Heart right ventricle (tissue), 16 donors: ENCODE data around the gene MMP25. TPM values are rescaled to one million over a fixed set of nuclear protein-coding genes. Genes with fewer than 3 reads are reported as not detected.

Experiments
- ATAC-seq, 8 donors: fragments of 200-7000 bp; cut with Tn5 transposase; one replicate each; pipeline ENCODE4 v1.9.1; 2020; ENCODE audit warnings: mild to moderate bottlenecking in 8 of 8, moderate library complexity in 8 of 8, moderate number of reproducible peaks in 1 of 8
- DNase-seq, 2 donors: peaks; one replicate each; pipeline ENCODE4 v3.0.0-alpha.2; 2020
- H3K27ac ChIP-seq, 10 donors: fragments of 200-600 bp; sonication (generic) in 2 of 10; one replicate each; pipeline versions ENCODE4 v1.5.0 to v1.8.0; 2020 to 2022; ENCODE audit warnings: mild to moderate bottlenecking in 3 of 10
- H3K27me3 ChIP-seq, 7 donors: fragments of 200-600 bp; one replicate each; pipeline ENCODE4 v1.8.0; 2021 to 2022; ENCODE audit warnings: mild to moderate bottlenecking in 2 of 7
- H3K36me3 ChIP-seq, 9 donors: fragments of 200-600 bp; sonication (generic) in 1 of 9; one replicate each; pipeline versions ENCODE4 v1.5.0 to v1.8.0; 2020 to 2022; ENCODE audit warnings: mild to moderate bottlenecking in 2 of 9
- H3K4me1 ChIP-seq, 9 donors: fragments of 200-600 bp; sonication (generic) in 1 of 9; one replicate each; pipeline versions ENCODE4 v1.5.0 to v1.8.0; 2020 to 2022; ENCODE audit warnings: mild to moderate bottlenecking in 4 of 9
- H3K4me3 ChIP-seq, 10 donors: fragments of 200-600 bp; sonication (generic) in 2 of 10; one replicate each; pipeline versions ENCODE4 v1.5.0 to v1.8.0; 2020 to 2022; ENCODE audit warnings: mild to moderate bottlenecking in 7 of 10, moderate library complexity in 2 of 10
- H3K9me3 ChIP-seq, 11 donors: fragments of 200-600 bp in 10 of 11; sonication (generic) in 2 of 11; one replicate each; pipeline versions ENCODE4 v1.5.0 to v1.8.0; 2013 to 2022; ENCODE audit warnings: mild to moderate bottlenecking in 2 of 11, control low read depth in 1 of 11, moderate library complexity in 1 of 11
- CTCF ChIP-seq, 9 donors: fragments of 200-600 bp; sonication (generic) in 2 of 9; IDR thresholded peaks; one replicate each; pipeline versions ENCODE4 v1.5.0 to v1.8.0; 2021 to 2022; ENCODE audit warnings: antibody characterized with exemption in 9 of 9, mild to moderate bottlenecking in 5 of 9, moderate library complexity in 1 of 9
- WGBS, 2 donors: extraction: QIAGEN DNeasy Blood & Tissue Kit; methylation state at CpG; one replicate each; pipeline ENCODE4 v1.1.7; 2013; ENCODE audit warnings: inconsistent platforms in 1 of 2; 5-methylcytosine and 5-hydroxymethylcytosine counted together
- intact Hi-C, 10 donors: fragments of 100-400 bp; cut with DNase I; formaldehyde crosslinking; loops; one replicate each; pipeline versions ENCODE4 v1.11.1 to v1.14.2; 2022
- polyA plus RNA-seq, 2 donors: library from polyadenylated mRNA; stranded (reverse); fragments of 200-250 nt; gene quantifications; one replicate each; pipeline ENCODE4 v1.2.3, GENCODE V29; 2013
- total RNA-seq, 10 donors: library from RNA; stranded (reverse); fragmentation: NEBNext Ultra II Directional in 3 of 10; extraction: Animal tissue kit (Norgen Biotek cat#: 25700) in 3 of 10; gene quantifications; one replicate each; pipeline versions ENCODE4 v1.2.1 to v1.2.4, GENCODE V29; 2021 to 2023
- donor health status: Arrhythmogenic right ventricular cardiomyopathy.
- donor health status: ischemic (EF 13 %, LVEDD 7.1; RV severe dilation, severe dysfunction).
- donor health status: healthy with polysubstance abuse.
- donor health status: DM: no; HTN: yes; CAD: no.
- donor health status: DM: no; HTN: no; CAD: no.
- donor health status: ischemic (EF 25% LVEDD 6.9; RV normal size, moderate dysfunction).
- donor health status: ischemic (EF 25% LVEDD 5.7; RV mildly dilated, moderate dysfunction).
- donor health status: healthy.
- donor health status: DM: yes; HTN: yes; CAD: no.
- donor health status: Ischemic cardiomyopathy.
- donor health status: ischemic (EF 35%, LVEDD 5.7; RV mildly dilated, moderate dysfunction).
- donor health status: nonischemic (EF 11% LVEDD 7.7; RV severe dilation, severe dysfunction).
- donor health status: DM: yes; HTN: yes; CAD: no.
- donor health status: PGD.
- donor health status: ischemic (EF 29% LVEDD 5.4; RV normal size, mild dysfunction).
- donor health status: nonischemic (EF 23%, LVEDD 6.1; RV moderate dilation, normal function).

The MMP25 gene
- total and polyA plus RNA-seq, 12 donors: 0.26 to 3.9 (median 0.97) TPM

GRCh38 chr16:3021449-3022207, 24.7 kb upstream of the MMP25 start:
- 20% methylated on average over 25 of the region's 25 CpGs for WGBS, 2 donors
- DNase-seq: peak; percentile 80 to 87
- Histone ChIP-seq H3K27me3 (peaks cover 11 to 24% (median 20%) of the 10 kb centered on the region in 7 donors), H3K27ac (peak overlapping the region; percentile 82 to 100 (median 97)), H3K4me3 (peak overlapping the region; percentile 47 to 87 (median 74)), H3K36me3 (peaks cover 0 to 13% (median 10%) of the 10 kb centered on the region in 9 donors), H3K9me3 (no peaks in the 10 kb centered on the region), H3K4me1 (peaks cover 23 to 69% (median 55%) of the 10 kb centered on the region in 9 donors)
- intact Hi-C loops: no loop called here
- peak; percentile 35 to 65 (median 54) for ATAC-seq
- peak in 7 of 9 donors; percentile 28 to 64 (median 46) for TF ChIP-seq CTCF (IDR thresholded peaks at IDR 0.05)

- DNase-seq (peak; percentile 84 to 89), ATAC-seq (peak; percentile 11 to 70 (median 48))
- H3K4me1 ChIP-seq: peaks cover 23 to 69% (median 55%) of the 10 kb centered on the region in 9 donors
- peaks cover 0 to 20% (median 15%) of the 10 kb centered on the region in 9 donors for H3K36me3 ChIP-seq
- H3K27me3 ChIP-seq: peaks cover 8 to 20% (median 15%) of the 10 kb centered on the region in 7 donors
- intact Hi-C loops: no loop called here
- no peak for TF ChIP-seq CTCF (IDR thresholded peaks at IDR 0.05)
- WGBS, 2 donors: 13 to 18% methylated on average over 8 of the region's 8 CpGs
- H3K4me3 ChIP-seq: peak overlapping the region; percentile 47 to 87 (median 74)
- peak overlapping the region; percentile 37 to 100 (median 97) for H3K27ac ChIP-seq
- H3K9me3 ChIP-seq: no peaks in the 10 kb centered on the region
These were observed 24.1 kb upstream of the MMP25 start for GRCh38 chr16:3022208-3022683.

- Histone ChIP-seq H3K27ac (peak overlapping the region; percentile 22 to 100 (median 97)), H3K4me1 (peaks cover 23 to 68% (median 53%) of the 10 kb centered on the region in 9 donors), H3K4me3 (peak overlapping the region; percentile 43 to 87 (median 74)), H3K36me3 (peaks cover 0 to 24% (median 17%) of the 10 kb centered on the region in 9 donors), H3K27me3 (peaks cover 2 to 17% (median 9%) of the 10 kb centered on the region in 7 donors), H3K9me3 (no peaks in the 10 kb centered on the region)
- DNase-seq (peak in 1 of 2 donors; percentile 61), ATAC-seq (peak in 7 of 8 donors; percentile 0 to 15 (median 2))
- intact Hi-C loops: no loop called here
- no peak for TF ChIP-seq CTCF (IDR thresholded peaks at IDR 0.05)
- 26 to 36% methylated on average over 8 of the region's 8 CpGs for WGBS, 2 donors
These were observed 23.5 kb upstream of the MMP25 start for GRCh38 chr16:3022684-3023414.

GRCh38 chr16:3023415-3023668, 23.0 kb upstream of the MMP25 start:
- no peak for TF ChIP-seq CTCF (IDR thresholded peaks at IDR 0.05)
- peaks cover 23 to 68% (median 49%) of the 10 kb centered on the region in 9 donors for H3K4me1 ChIP-seq
- peaks cover 0 to 12% (median 4%) of the 10 kb centered on the region in 7 donors for H3K27me3 ChIP-seq
- peak overlapping the region; percentile 43 to 87 (median 74) for H3K4me3 ChIP-seq
- no peaks in the 10 kb centered on the region for H3K9me3 ChIP-seq
- ATAC-seq (peak in 5 of 8 donors; percentile 0 to 6 (median 1)), DNase-seq (peak in 1 of 2 donors; percentile 62)
- H3K27ac ChIP-seq: peak overlapping the region; percentile 88 to 100 (median 97)
- intact Hi-C loops: no loop called here
- H3K36me3 ChIP-seq: peaks cover 0 to 25% (median 17%) of the 10 kb centered on the region in 9 donors
- 2 to 14% methylated on average over 4 to 6 of the region's 6 CpGs for WGBS, 2 donors
